ENCODE data around the gene OXSR1.
"Not testable (repeated sequence)": the region's sequence is repeated elsewhere in the genome, so short reads cannot be mapped to it uniquely, and the experiment has no call there.

Gene OXSR1

GRCh38 chr3:38219609-38220197, 54.4 kb downstream of the OXSR1 start:
- Histone ChIP-seq H3K27ac (ENCODE audit: low read length) (no peak overlapping the region), H3K4me1 (ENCODE audit: control insufficient read depth in 1 of 2, insufficient read depth in 2 of 2, low read length in 2 of 2) (no peaks in the 10 kb centered on the region), H3K9me3 (ENCODE audit: control insufficient read depth in 1 of 2, low read length in 2 of 2) (no peaks in the 10 kb centered on the region), H3K27me3 (ENCODE audit: low read depth, low read length) (no peaks in the 10 kb centered on the region), H3K36me3 (ENCODE audit: control insufficient read depth in 1 of 2, insufficient read depth in 2 of 2, low read length in 2 of 2) (peaks cover 3 to 17% of the 10 kb centered on the region in 2 donors), H3K4me3 (ENCODE audit: low read depth in 1 of 2, low read length in 2 of 2) (no peak overlapping the region)

DNA sequence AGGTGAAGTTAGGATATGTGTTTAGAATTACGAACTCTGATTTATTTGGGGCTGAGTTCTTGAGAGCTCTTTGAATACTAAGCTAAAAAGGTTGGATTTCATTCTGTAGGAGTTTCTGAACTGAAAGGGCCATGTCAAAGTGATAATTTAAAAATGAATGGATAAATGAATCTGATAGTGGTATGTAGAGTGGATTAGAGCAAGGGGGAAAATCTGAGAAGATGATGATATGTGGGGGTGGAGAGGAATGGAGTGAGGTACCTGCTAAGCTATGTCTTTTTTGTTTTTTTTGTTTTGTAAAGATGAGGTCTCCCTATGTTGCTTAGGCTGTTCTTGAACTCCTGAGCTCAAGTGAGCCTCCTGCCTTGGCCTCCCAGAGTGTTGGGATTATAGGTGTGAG, 55.7 kb downstream of the OXSR1 start:
- no peaks in the 10 kb centered on the region for H3K4me1 ChIP-seq (ENCODE audit: control insufficient read depth in 1 of 2, insufficient read depth in 2 of 2, low read length in 2 of 2)
- no peak overlapping the region for H3K4me3 ChIP-seq (ENCODE audit: low read depth in 1 of 2, low read length in 2 of 2)
- no peaks in the 10 kb centered on the region for H3K9me3 ChIP-seq (ENCODE audit: control insufficient read depth in 1 of 2, low read length in 2 of 2)
- H3K36me3 ChIP-seq (ENCODE audit: control insufficient read depth in 1 of 2, insufficient read depth in 2 of 2, low read length in 2 of 2), result peaks cover 3 to 22% of the 10 kb centered on the region in 2 donors
- no peak overlapping the region for H3K27ac ChIP-seq (ENCODE audit: low read length)
- H3K27me3 ChIP-seq (ENCODE audit: low read depth, low read length), result no peaks in the 10 kb centered on the region

GRCh38 chr3:38222032-38222634, 56.8 kb downstream of the OXSR1 start:
- no peaks in the 10 kb centered on the region for H3K4me1 ChIP-seq (ENCODE audit: control insufficient read depth in 1 of 2, insufficient read depth in 2 of 2, low read length in 2 of 2)
- H3K4me3 ChIP-seq (ENCODE audit: low read depth in 1 of 2, low read length in 2 of 2), result no peak overlapping the region
- peaks cover 3 to 22% of the 10 kb centered on the region in 2 donors for H3K36me3 ChIP-seq (ENCODE audit: control insufficient read depth in 1 of 2, insufficient read depth in 2 of 2, low read length in 2 of 2)
- no peak overlapping the region for H3K27ac ChIP-seq (ENCODE audit: low read length)
- H3K9me3 ChIP-seq (ENCODE audit: control insufficient read depth in 1 of 2, low read length in 2 of 2), result no peaks in the 10 kb centered on the region
- no peaks in the 10 kb centered on the region for H3K27me3 ChIP-seq (ENCODE audit: low read depth, low read length)

GRCh38 chr3:38224357-38224756, 59.0 kb downstream of the OXSR1 start:
- no peak overlapping the region for H3K4me3 ChIP-seq (ENCODE audit: low read depth in 1 of 2, low read length in 2 of 2)
- H3K4me1 ChIP-seq (ENCODE audit: control insufficient read depth in 1 of 2, insufficient read depth in 2 of 2, low read length in 2 of 2), result no peaks in the 10 kb centered on the region
- no peaks in the 10 kb centered on the region for H3K27me3 ChIP-seq (ENCODE audit: low read depth, low read length)
- H3K36me3 ChIP-seq (ENCODE audit: control insufficient read depth in 1 of 2, insufficient read depth in 2 of 2, low read length in 2 of 2), result peaks cover 10 to 29% of the 10 kb centered on the region in 2 donors
- no peak overlapping the region for H3K27ac ChIP-seq (ENCODE audit: low read length)
- no peaks in the 10 kb centered on the region for H3K9me3 ChIP-seq (ENCODE audit: control insufficient read depth in 1 of 2, low read length in 2 of 2)

- no peaks in the 10 kb centered on the region for H3K9me3 ChIP-seq (ENCODE audit: control insufficient read depth in 1 of 2, low read length in 2 of 2)
- peaks cover 19 to 38% of the 10 kb centered on the region in 2 donors for H3K36me3 ChIP-seq (ENCODE audit: control insufficient read depth in 1 of 2, insufficient read depth in 2 of 2, low read length in 2 of 2)
- no peak overlapping the region for H3K4me3 ChIP-seq (ENCODE audit: low read depth in 1 of 2, low read length in 2 of 2)
- H3K27ac ChIP-seq (ENCODE audit: low read length), result no peak overlapping the region
- no peaks in the 10 kb centered on the region for H3K4me1 ChIP-seq (ENCODE audit: control insufficient read depth in 1 of 2, insufficient read depth in 2 of 2, low read length in 2 of 2)
- H3K27me3 ChIP-seq (ENCODE audit: low read depth, low read length), result no peaks in the 10 kb centered on the region
Observed at GRCh38 chr3:38226273-38226672, 60.9 kb downstream of the OXSR1 start.

DNA sequence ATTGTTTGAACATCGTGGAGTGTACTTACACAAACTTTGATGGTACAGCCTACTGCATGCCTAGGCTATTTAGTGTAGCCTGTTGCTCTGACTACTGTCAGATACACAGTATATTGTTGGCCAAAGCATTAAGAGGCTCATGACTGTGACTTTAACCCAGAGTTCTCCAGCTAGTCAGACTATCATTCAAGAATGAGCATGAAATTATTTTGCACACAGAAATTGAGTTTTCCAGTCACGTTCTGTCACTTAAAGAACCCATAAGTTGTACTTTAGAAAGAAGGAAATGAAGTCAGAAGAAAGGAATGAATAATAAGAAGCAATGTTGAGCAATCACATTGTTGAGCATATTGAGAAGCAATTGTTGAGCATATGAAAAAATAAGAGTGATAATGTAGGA, 62.7 kb downstream of the OXSR1 start:
- Histone ChIP-seq H3K9me3 (ENCODE audit: control insufficient read depth in 1 of 2, low read length in 2 of 2) (no peaks in the 10 kb centered on the region), H3K4me1 (ENCODE audit: control insufficient read depth in 1 of 2, insufficient read depth in 2 of 2, low read length in 2 of 2) (no peaks in the 10 kb centered on the region), H3K27ac (ENCODE audit: low read length) (no peak overlapping the region), H3K36me3 (ENCODE audit: control insufficient read depth in 1 of 2, insufficient read depth in 2 of 2, low read length in 2 of 2) (peaks cover 16 to 31% of the 10 kb centered on the region in 2 donors), H3K4me3 (ENCODE audit: low read depth in 1 of 2, low read length in 2 of 2) (no peak overlapping the region), H3K27me3 (ENCODE audit: low read depth, low read length) (no peaks in the 10 kb centered on the region)

GRCh38 chr3:38229036-38229435, 63.7 kb downstream of the OXSR1 start:
- Histone ChIP-seq H3K4me1 (ENCODE audit: control insufficient read depth in 1 of 2, insufficient read depth in 2 of 2, low read length in 2 of 2) (no peaks in the 10 kb centered on the region), H3K4me3 (ENCODE audit: low read depth in 1 of 2, low read length in 2 of 2) (no peak overlapping the region), H3K36me3 (ENCODE audit: control insufficient read depth in 1 of 2, insufficient read depth in 2 of 2, low read length in 2 of 2) (peaks cover 16 to 31% of the 10 kb centered on the region in 2 donors), H3K27ac (ENCODE audit: low read length) (no peak overlapping the region), H3K27me3 (ENCODE audit: low read depth, low read length) (no peaks in the 10 kb centered on the region), H3K9me3 (ENCODE audit: control insufficient read depth in 1 of 2, low read length in 2 of 2) (no peaks in the 10 kb centered on the region)

- H3K27me3 ChIP-seq (ENCODE audit: low read depth, low read length), result no peaks in the 10 kb centered on the region
- no peak overlapping the region for H3K27ac ChIP-seq (ENCODE audit: low read length)
- H3K4me3 ChIP-seq (ENCODE audit: low read depth in 1 of 2, low read length in 2 of 2), result no peak overlapping the region
- H3K4me1 ChIP-seq (ENCODE audit: control insufficient read depth in 1 of 2, insufficient read depth in 2 of 2, low read length in 2 of 2), result no peaks in the 10 kb centered on the region
- H3K36me3 ChIP-seq (ENCODE audit: control insufficient read depth in 1 of 2, insufficient read depth in 2 of 2, low read length in 2 of 2), result peaks cover 32 to 54% of the 10 kb centered on the region in 2 donors
- H3K9me3 ChIP-seq (ENCODE audit: control insufficient read depth in 1 of 2, low read length in 2 of 2), result peaks cover 4 to 7% of the 10 kb centered on the region in 2 donors
Observed at GRCh38 chr3:38232701-38233100, 67.4 kb downstream of the OXSR1 start.

DNA sequence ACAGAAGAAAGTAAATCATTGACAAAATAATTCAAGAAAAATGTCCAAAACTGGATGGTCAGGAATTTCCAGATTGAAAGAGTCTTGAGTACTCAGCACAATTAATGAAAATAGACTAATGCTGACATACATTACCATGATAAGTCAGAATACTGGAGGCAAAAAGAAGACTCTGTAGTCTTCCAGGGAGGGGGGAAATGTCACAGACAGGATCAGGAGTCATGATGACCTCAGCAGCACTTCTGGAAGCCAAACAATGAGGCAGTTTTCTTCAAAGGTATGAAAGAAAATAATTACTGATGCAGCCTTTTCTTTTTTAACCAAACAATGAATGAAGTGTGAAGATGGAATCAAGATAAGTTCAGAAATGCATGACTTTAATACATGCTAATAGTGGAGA, 70.1 kb downstream of the OXSR1 start:
- Histone ChIP-seq H3K27ac (ENCODE audit: low read length) (no peak overlapping the region), H3K4me1 (ENCODE audit: control insufficient read depth in 1 of 2, insufficient read depth in 2 of 2, low read length in 2 of 2) (no peaks in the 10 kb centered on the region), H3K4me3 (ENCODE audit: low read depth in 1 of 2, low read length in 2 of 2) (no peak overlapping the region), H3K27me3 (ENCODE audit: low read depth, low read length) (no peaks in the 10 kb centered on the region), H3K9me3 (ENCODE audit: control insufficient read depth in 1 of 2, low read length in 2 of 2) (peaks cover 7 to 16% of the 10 kb centered on the region in 2 donors), H3K36me3 (ENCODE audit: control insufficient read depth in 1 of 2, insufficient read depth in 2 of 2, low read length in 2 of 2) (peaks cover 32 to 54% of the 10 kb centered on the region in 2 donors)

DNA sequence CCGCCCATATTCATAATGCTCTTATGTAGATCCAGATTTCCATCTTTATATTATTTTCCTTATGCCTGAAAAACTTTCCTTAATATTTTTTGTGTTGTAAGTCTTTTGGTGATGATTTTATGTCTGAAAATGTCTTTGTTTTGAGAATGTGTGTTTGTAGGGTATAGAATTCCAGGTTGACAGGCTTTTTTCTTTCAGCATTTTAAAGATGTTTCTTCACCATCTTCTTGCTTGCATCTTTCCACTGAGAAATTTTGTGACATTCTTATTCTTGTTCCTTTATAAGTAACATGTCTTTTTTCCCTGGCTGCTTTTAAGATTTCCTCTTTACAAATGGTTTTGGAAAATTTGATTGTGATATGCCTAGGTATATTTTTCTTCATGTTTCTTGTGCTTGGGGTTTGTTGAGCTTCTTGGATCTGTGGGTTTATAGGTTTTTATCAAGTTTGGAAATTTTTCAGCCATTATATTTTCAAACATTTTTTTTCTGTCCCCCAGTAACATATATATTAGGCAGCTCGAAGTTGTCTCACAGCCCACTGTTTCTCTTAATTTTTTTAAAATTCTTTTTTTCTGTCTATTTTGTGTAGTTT, 73.2 kb downstream of the OXSR1 start:
- H3K27me3 ChIP-seq (ENCODE audit: low read depth, low read length), result no peaks in the 10 kb centered on the region
- peaks cover 27 to 60% of the 10 kb centered on the region in 2 donors for H3K36me3 ChIP-seq (ENCODE audit: control insufficient read depth in 1 of 2, insufficient read depth in 2 of 2, low read length in 2 of 2)

DNA sequence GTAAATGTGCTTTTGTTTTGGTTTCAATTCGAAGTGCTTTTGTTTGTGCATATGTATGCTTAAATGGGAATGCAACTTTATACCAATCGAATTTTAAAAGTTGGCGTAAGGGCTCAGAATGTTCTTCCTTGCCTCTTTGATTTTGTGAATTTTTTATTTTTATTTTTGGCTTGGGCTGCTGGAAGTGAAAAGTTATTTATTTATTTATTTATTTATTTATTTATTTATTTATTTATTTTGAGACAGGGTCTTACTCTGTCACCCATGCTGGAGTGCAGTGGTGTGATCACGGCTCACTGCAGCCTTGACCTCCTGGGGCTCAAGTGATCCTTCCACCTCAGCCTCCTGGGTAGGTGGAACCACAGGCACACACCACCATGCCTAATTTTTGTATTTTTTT, 77.5 kb downstream of the OXSR1 start:
- H3K4me3 ChIP-seq (ENCODE audit: low read depth in 1 of 2, low read length in 2 of 2); H3K9me3 ChIP-seq (ENCODE audit: control insufficient read depth in 1 of 2, low read length in 2 of 2); H3K27ac ChIP-seq (ENCODE audit: low read length); H3K27me3 ChIP-seq (ENCODE audit: low read depth, low read length); H3K4me1 ChIP-seq (ENCODE audit: control insufficient read depth in 1 of 2, insufficient read depth in 2 of 2, low read length in 2 of 2): not testable (repeated sequence)
- H3K36me3 ChIP-seq (ENCODE audit: control insufficient read depth in 1 of 2, insufficient read depth in 2 of 2, low read length in 2 of 2), result peaks cover 17 to 44% of the 10 kb centered on the region in 2 donors

More for the DNA sequence above, 73.2 kb downstream of the OXSR1 start:
- no peak overlapping the region for H3K27ac ChIP-seq (ENCODE audit: low read length)
- no peaks in the 10 kb centered on the region for H3K4me1 ChIP-seq (ENCODE audit: control insufficient read depth in 1 of 2, insufficient read depth in 2 of 2, low read length in 2 of 2)
- H3K9me3 ChIP-seq (ENCODE audit: control insufficient read depth in 1 of 2, low read length in 2 of 2), result peaks cover 7 to 16% of the 10 kb centered on the region in 2 donors
- H3K4me3 ChIP-seq (ENCODE audit: low read depth in 1 of 2, low read length in 2 of 2), result no peak overlapping the region
